DND-41 (cell line): ENCODE measurements around the gene CDCP1.

ENCODE experiments used
- CTCF ChIP-seq: IDR thresholded peaks from 2 replicates; pipeline ENCODE4 v1.5.1; 2012; ENCODE audit warnings: borderline replicate concordance, low read length, moderate library complexity, mild to moderate bottlenecking; ENCODE audit not compliant: poor library complexity, severe bottlenecking; ENCODE audit errors: extremely low read depth
- EZH2 ChIP-seq: IDR thresholded peaks from 3 replicates; pipeline ENCODE4 v1.6.1; 2012; ENCODE audit warnings: borderline replicate concordance, low read depth, mild to moderate bottlenecking, moderate library complexity, low read length, inconsistent platforms; ENCODE audit not compliant: severe bottlenecking

- no peak for TF ChIP-seq CTCF
- TF ChIP-seq EZH2: no peak
Observed at GRCh38 chr3:45188719-45189659, 42.8 kb upstream of the CDCP1 start.
